GM23338 (cell line): ENCODE data around the gene PCSK5. TPM values are rescaled to one million over a fixed set of nuclear protein-coding genes. Genes with fewer than 3 reads are reported as not detected.

Source experiments
- ATAC-seq: fragments of 200-7000 bp; cut with Tn5 transposase; 3 replicates; pipeline ENCODE4 v1.9.1; 2020
- DNase-seq: peaks from one replicate; pipeline ENCODE4 v3.0.0-alpha.2; 2015; ENCODE audit warnings: low spot score
- H2AFZ ChIP-seq: fragments of 200-600 bp; sonication (generic); 2 replicates; pipeline ENCODE4 v1.8.0; 2016; ENCODE audit warnings: antibody characterized with exemption, mild to moderate bottlenecking, moderate library complexity
- H3F3A ChIP-seq: fragments of 200-600 bp; sonication (generic); replicated peaks from 2 replicates; pipeline ENCODE4 v1.8.0; 2017; ENCODE audit warnings: antibody characterized with exemption, mixed run types, low read depth
- H3K27ac ChIP-seq: fragments of 200-600 bp; sonication (generic); 2 replicates; pipeline ENCODE4 v1.6.1; 2016; ENCODE audit warnings: low read depth
- H3K27me3 ChIP-seq: fragments of 200-600 bp; sonication (generic); 2 replicates; pipeline ENCODE4 v1.8.0; 2016; ENCODE audit warnings: mild to moderate bottlenecking, mixed run types, moderate library complexity; ENCODE audit not compliant: insufficient read depth
- H3K36me3 ChIP-seq: fragments of 200-600 bp; sonication (generic); 2 replicates; pipeline ENCODE4 v1.8.0; 2016; ENCODE audit warnings: mild to moderate bottlenecking; ENCODE audit not compliant: insufficient read depth
- H3K4me1 ChIP-seq: fragments of 200-600 bp; sonication (generic); 2 replicates; pipeline ENCODE4 v1.8.0; 2016; ENCODE audit warnings: mild to moderate bottlenecking, moderate library complexity; ENCODE audit not compliant: insufficient read depth
- H3K4me2 ChIP-seq: fragments of 200-600 bp; sonication (generic); 2 replicates; pipeline ENCODE4 v1.7.1; 2017; ENCODE audit warnings: mixed run types
- H3K4me3 ChIP-seq: fragments of 200-600 bp; sonication (generic); 2 replicates; pipeline ENCODE4 v1.6.1; 2016; ENCODE audit warnings: mixed run types
- H3K79me2 ChIP-seq: fragments of 200-600 bp; sonication (generic); replicated peaks from 2 replicates; pipeline ENCODE4 v1.8.0; 2017; ENCODE audit warnings: mild to moderate bottlenecking; ENCODE audit not compliant: insufficient read depth
- H3K9me2 ChIP-seq: fragments of 200-600 bp; sonication (generic); 2 replicates; pipeline ENCODE4 v1.8.0; 2017; ENCODE audit not compliant: insufficient read depth
- H4K20me1 ChIP-seq: fragments of 200-600 bp; sonication (generic); replicated peaks from 2 replicates; pipeline ENCODE4 v1.8.0; 2017; ENCODE audit warnings: mild to moderate bottlenecking; ENCODE audit not compliant: insufficient read depth
- H3K27ac Mint-ChIP-seq: 2 replicates; pipeline ENCODE4 v1.8.0; 2020; ENCODE audit warnings: inconsistent platforms, mild to moderate bottlenecking, moderate library complexity, mixed read lengths
- H3K27me3 Mint-ChIP-seq: 3 replicates; pipeline ENCODE4 v1.8.0; 2022; ENCODE audit warnings: low read depth, mild to moderate bottlenecking, moderate library complexity, mixed read lengths, inconsistent platforms; ENCODE audit not compliant: insufficient read depth, poor library complexity
- H3K36me3 Mint-ChIP-seq: 3 replicates; pipeline ENCODE4 v1.8.0; 2021; ENCODE audit warnings: low read depth, mild to moderate bottlenecking, inconsistent platforms, moderate library complexity, mixed read lengths
- H3K4me1 Mint-ChIP-seq: 3 replicates; pipeline ENCODE4 v1.8.0; 2020; ENCODE audit warnings: mild to moderate bottlenecking, inconsistent platforms, mixed read lengths
- H3K4me3 Mint-ChIP-seq: 3 replicates; pipeline ENCODE4 v1.8.0; 2021; ENCODE audit warnings: moderate library complexity, mild to moderate bottlenecking, inconsistent platforms, mixed read lengths
- H3K9me3 Mint-ChIP-seq: 3 replicates; pipeline ENCODE4 v1.8.0; 2020; ENCODE audit warnings: moderate library complexity, mild to moderate bottlenecking, inconsistent platforms, mixed read lengths
- CREB1 ChIP-seq: fragments of 250-450 bp; sonication (Bioruptor Pico); IDR thresholded peaks from 2 replicates; pipeline ENCODE4 v1.5.0; 2020; ENCODE audit warnings: low read depth, mild to moderate bottlenecking, moderate library complexity
- EZH2 ChIP-seq: fragments of 200-600 bp; sonication (generic); IDR thresholded peaks from one replicate; pipeline ENCODE4 v1.8.0; 2017; ENCODE audit warnings: antibody characterized with exemption, mild to moderate bottlenecking, low read depth; ENCODE audit not compliant: unreplicated experiment
- EZH2phosphoT487 ChIP-seq: fragments of 200-600 bp; sonication (generic); IDR thresholded peaks from one replicate; pipeline ENCODE4 v1.8.1; 2018; ENCODE audit warnings: antibody characterized with exemption; ENCODE audit not compliant: unreplicated experiment
- JUNB ChIP-seq: IDR thresholded peaks from one replicate; pipeline ENCODE4 v1.6.1; 2016; ENCODE audit warnings: antibody characterized with exemption; ENCODE audit not compliant: unreplicated experiment
- NANOG ChIP-seq: IDR thresholded peaks from 2 replicates; pipeline ENCODE4 v1.6.1; 2016; ENCODE audit warnings: antibody characterized with exemption, borderline replicate concordance
- POLR2AphosphoS5 ChIP-seq: IDR thresholded peaks from 2 replicates; pipeline ENCODE4 v1.6.1; 2016; ENCODE audit warnings: antibody characterized with exemption, low read depth
- STAT1 ChIP-seq: IDR thresholded peaks from one replicate; pipeline ENCODE4 v1.6.1; 2016; ENCODE audit warnings: antibody characterized with exemption; ENCODE audit not compliant: unreplicated experiment
- ZNF114 ChIP-seq: fragments of 250-450 bp; sonication (Bioruptor Pico); IDR thresholded peaks from 2 replicates; pipeline ENCODE4 v1.5.0; 2020; ENCODE audit warnings: mild to moderate bottlenecking, moderate library complexity
- ZNF331 ChIP-seq: fragments of 250-450 bp; sonication (Bioruptor Pico); IDR thresholded peaks from 2 replicates; pipeline ENCODE4 v1.5.0; 2020; ENCODE audit warnings: low read depth, mild to moderate bottlenecking, moderate library complexity
- polyA plus RNA-seq: library from polyadenylated mRNA; unstranded; fragments of >200 nt; fragmentation: Nextera tagmentation; extraction: Ambion mirVana; gene quantifications from 2 replicates; pipeline ENCODE4 v1.2.1, GENCODE V29; 2016
- total RNA-seq: library from RNA; depleted of rRNA; stranded (reverse); fragments of >200 nt; shearing (Covaris generic); gene quantifications from 2 replicates; pipeline ENCODE4 v1.2.3, GENCODE V29; 2014
- TF ChIP-seq, protein P1 (sequence below): fragments of 250-450 bp; sonication (Bioruptor Pico); IDR thresholded peaks from 2 replicates; pipeline ENCODE4 v1.5.0; 2020; ENCODE audit warnings: mild to moderate bottlenecking, moderate library complexity
- TF ChIP-seq, protein P2 (sequence below), 2 experiments: fragments of 200-600 bp in 1 of 2; sonication (generic) in 1 of 2; conservative IDR thresholded peaks; 2 replicates each; pipeline versions ENCODE4 v1.5.1 to v1.6.1; 2016 to 2017; ENCODE audit warnings: antibody characterized with exemption in 2 of 2, low read depth in 2 of 2, mild to moderate bottlenecking in 2 of 2, moderate library complexity in 1 of 2
- TF ChIP-seq, protein P3 (sequence below): IDR thresholded peaks from one replicate; pipeline ENCODE4 v1.6.1; 2018; ENCODE audit warnings: antibody characterized with exemption; ENCODE audit not compliant: unreplicated experiment
- TF ChIP-seq, protein P4 (sequence below): IDR thresholded peaks from 2 replicates; pipeline ENCODE4 v1.6.1; 2016; ENCODE audit warnings: antibody characterized with exemption

PCSK5 gene
- total and polyA plus RNA-seq, 2 experiments from 2014 or later: 12.3 to 34.8 TPM

DNA sequence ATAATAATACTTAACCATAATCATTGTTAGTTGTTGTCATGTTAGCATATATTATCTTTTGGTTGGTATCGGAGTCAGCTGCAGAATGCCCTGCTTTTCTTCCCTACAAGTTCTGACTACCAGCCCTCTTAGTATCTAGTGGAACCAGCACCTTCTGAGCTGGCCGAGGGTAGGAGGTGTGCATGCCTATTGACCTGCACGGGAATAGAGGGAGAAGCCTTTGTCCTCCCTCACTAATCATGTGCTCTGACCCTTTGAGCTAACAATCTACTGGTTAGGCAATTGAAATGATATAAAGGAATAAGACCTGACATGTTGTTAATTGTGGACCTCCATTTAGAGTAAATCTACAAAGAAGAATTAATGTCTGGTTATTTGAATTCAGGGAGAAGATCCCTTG, 4.1 kb downstream of the PCSK5 start:
- H3K27ac ChIP-seq: no peak overlapping the region
- DNase-seq (no peak), ATAC-seq (no peak)
- Mint-ChIP-seq H3K9me3 (no peaks in the 10 kb centered on the region), H3K4me3 (no peak overlapping the region; the same call in 2 of the 3 replicates), H3K27me3 (peaks cover 18% of the 10 kb centered on the region), H3K4me1 (peaks cover 51% of the 10 kb centered on the region), H3K36me3 (no peaks in the 10 kb centered on the region), H3K27ac (no peak overlapping the region)
- peak overlapping the region; percentile 90 for H3K4me2 ChIP-seq
- no peak overlapping the region for H2AFZ ChIP-seq
- no peak for TF ChIP-seq EZH2
- TF ChIP-seq EZH2phosphoT487: no peak
- TF ChIP-seq, protein P1, sequence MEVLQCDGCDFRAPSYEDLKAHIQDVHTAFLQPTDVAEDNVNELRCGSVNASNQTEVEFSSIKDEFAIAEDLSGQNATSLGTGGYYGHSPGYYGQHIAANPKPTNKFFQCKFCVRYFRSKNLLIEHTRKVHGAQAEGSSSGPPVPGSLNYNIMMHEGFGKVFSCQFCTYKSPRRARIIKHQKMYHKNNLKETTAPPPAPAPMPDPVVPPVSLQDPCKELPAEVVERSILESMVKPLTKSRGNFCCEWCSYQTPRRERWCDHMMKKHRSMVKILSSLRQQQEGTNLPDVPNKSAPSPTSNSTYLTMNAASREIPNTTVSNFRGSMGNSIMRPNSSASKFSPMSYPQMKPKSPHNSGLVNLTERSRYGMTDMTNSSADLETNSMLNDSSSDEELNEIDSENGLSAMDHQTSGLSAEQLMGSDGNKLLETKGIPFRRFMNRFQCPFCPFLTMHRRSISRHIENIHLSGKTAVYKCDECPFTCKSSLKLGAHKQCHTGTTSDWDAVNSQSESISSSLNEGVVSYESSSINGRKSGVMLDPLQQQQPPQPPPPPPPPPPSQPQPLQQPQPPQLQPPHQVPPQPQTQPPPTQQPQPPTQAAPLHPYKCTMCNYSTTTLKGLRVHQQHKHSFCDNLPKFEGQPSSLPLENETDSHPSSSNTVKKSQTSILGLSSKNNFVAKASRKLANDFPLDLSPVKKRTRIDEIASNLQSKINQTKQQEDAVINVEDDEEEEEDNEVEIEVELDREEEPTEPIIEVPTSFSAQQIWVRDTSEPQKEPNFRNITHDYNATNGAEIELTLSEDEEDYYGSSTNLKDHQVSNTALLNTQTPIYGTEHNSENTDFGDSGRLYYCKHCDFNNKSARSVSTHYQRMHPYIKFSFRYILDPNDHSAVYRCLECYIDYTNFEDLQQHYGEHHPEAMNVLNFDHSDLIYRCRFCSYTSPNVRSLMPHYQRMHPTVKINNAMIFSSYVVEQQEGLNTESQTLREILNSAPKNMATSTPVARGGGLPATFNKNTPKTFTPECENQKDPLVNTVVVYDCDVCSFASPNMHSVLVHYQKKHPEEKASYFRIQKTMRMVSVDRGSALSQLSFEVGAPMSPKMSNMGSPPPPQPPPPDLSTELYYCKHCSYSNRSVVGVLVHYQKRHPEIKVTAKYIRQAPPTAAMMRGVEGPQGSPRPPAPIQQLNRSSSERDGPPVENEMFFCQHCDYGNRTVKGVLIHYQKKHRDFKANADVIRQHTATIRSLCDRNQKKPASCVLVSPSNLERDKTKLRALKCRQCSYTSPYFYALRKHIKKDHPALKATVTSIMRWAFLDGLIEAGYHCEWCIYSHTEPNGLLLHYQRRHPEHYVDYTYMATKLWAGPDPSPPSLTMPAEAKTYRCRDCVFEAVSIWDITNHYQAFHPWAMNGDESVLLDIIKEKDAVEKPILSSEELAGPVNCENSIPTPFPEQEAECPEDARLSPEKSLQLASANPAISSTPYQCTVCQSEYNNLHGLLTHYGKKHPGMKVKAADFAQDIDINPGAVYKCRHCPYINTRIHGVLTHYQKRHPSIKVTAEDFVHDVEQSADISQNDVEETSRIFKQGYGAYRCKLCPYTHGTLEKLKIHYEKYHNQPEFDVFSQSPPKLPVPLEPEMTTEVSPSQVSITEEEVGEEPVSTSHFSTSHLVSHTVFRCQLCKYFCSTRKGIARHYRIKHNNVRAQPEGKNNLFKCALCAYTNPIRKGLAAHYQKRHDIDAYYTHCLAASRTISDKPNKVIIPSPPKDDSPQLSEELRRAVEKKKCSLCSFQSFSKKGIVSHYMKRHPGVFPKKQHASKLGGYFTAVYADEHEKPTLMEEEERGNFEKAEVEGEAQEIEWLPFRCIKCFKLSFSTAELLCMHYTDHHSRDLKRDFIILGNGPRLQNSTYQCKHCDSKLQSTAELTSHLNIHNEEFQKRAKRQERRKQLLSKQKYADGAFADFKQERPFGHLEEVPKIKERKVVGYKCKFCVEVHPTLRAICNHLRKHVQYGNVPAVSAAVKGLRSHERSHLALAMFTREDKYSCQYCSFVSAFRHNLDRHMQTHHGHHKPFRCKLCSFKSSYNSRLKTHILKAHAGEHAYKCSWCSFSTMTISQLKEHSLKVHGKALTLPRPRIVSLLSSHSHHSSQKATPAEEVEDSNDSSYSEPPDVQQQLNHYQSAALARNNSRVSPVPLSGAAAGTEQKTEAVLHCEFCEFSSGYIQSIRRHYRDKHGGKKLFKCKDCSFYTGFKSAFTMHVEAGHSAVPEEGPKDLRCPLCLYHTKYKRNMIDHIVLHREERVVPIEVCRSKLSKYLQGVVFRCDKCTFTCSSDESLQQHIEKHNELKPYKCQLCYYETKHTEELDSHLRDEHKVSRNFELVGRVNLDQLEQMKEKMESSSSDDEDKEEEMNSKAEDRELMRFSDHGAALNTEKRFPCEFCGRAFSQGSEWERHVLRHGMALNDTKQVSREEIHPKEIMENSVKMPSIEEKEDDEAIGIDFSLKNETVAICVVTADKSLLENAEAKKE (CRISPR knock-in tag): no peak
- no peak for TF ChIP-seq JUNB
- TF ChIP-seq, protein P2, sequence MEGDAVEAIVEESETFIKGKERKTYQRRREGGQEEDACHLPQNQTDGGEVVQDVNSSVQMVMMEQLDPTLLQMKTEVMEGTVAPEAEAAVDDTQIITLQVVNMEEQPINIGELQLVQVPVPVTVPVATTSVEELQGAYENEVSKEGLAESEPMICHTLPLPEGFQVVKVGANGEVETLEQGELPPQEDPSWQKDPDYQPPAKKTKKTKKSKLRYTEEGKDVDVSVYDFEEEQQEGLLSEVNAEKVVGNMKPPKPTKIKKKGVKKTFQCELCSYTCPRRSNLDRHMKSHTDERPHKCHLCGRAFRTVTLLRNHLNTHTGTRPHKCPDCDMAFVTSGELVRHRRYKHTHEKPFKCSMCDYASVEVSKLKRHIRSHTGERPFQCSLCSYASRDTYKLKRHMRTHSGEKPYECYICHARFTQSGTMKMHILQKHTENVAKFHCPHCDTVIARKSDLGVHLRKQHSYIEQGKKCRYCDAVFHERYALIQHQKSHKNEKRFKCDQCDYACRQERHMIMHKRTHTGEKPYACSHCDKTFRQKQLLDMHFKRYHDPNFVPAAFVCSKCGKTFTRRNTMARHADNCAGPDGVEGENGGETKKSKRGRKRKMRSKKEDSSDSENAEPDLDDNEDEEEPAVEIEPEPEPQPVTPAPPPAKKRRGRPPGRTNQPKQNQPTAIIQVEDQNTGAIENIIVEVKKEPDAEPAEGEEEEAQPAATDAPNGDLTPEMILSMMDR (conservative IDR thresholded peaks at IDR 0.05; ENCODE audit: low read depth in 2 of 2): no peak
- TF ChIP-seq CREB1: no peak
- TF ChIP-seq ZNF331 (CRISPR knock-in tag): no peak
- TF ChIP-seq ZNF114 (CRISPR knock-in tag): no peak
- no peak for TF ChIP-seq STAT1
- TF ChIP-seq, protein P3, sequence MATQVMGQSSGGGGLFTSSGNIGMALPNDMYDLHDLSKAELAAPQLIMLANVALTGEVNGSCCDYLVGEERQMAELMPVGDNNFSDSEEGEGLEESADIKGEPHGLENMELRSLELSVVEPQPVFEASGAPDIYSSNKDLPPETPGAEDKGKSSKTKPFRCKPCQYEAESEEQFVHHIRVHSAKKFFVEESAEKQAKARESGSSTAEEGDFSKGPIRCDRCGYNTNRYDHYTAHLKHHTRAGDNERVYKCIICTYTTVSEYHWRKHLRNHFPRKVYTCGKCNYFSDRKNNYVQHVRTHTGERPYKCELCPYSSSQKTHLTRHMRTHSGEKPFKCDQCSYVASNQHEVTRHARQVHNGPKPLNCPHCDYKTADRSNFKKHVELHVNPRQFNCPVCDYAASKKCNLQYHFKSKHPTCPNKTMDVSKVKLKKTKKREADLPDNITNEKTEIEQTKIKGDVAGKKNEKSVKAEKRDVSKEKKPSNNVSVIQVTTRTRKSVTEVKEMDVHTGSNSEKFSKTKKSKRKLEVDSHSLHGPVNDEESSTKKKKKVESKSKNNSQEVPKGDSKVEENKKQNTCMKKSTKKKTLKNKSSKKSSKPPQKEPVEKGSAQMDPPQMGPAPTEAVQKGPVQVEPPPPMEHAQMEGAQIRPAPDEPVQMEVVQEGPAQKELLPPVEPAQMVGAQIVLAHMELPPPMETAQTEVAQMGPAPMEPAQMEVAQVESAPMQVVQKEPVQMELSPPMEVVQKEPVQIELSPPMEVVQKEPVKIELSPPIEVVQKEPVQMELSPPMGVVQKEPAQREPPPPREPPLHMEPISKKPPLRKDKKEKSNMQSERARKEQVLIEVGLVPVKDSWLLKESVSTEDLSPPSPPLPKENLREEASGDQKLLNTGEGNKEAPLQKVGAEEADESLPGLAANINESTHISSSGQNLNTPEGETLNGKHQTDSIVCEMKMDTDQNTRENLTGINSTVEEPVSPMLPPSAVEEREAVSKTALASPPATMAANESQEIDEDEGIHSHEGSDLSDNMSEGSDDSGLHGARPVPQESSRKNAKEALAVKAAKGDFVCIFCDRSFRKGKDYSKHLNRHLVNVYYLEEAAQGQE: no peak
- TF ChIP-seq, protein P4, sequence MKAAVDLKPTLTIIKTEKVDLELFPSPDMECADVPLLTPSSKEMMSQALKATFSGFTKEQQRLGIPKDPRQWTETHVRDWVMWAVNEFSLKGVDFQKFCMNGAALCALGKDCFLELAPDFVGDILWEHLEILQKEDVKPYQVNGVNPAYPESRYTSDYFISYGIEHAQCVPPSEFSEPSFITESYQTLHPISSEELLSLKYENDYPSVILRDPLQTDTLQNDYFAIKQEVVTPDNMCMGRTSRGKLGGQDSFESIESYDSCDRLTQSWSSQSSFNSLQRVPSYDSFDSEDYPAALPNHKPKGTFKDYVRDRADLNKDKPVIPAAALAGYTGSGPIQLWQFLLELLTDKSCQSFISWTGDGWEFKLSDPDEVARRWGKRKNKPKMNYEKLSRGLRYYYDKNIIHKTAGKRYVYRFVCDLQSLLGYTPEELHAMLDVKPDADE: no peak
- no peak for TF ChIP-seq POLR2AphosphoS5
- no peak for TF ChIP-seq NANOG
- no peaks in the 10 kb centered on the region for H3F3A ChIP-seq
- no peaks in the 10 kb centered on the region for H3K9me2 ChIP-seq
- H4K20me1 ChIP-seq: peaks cover 9% of the 10 kb centered on the region; the same call in 1 of the 2 replicates
- no peaks in the 10 kb centered on the region for H3K36me3 ChIP-seq
- H3K79me2 ChIP-seq: peaks cover 86% of the 10 kb centered on the region
- H3K27me3 ChIP-seq: peaks cover 11% of the 10 kb centered on the region; the same call in 1 of the 2 replicates
- peak overlapping the region; percentile 84; the same call in 1 of the 2 replicates for H3K4me3 ChIP-seq
- peaks cover 57% of the 10 kb centered on the region for H3K4me1 ChIP-seq
